Pancreas (tissue), 10 donors: ENCODE results near the gene NEURL4. TPM values are rescaled to one million over a fixed set of nuclear protein-coding genes. Genes with fewer than 3 reads are reported as not detected.

ENCODE experiments used
- ATAC-seq, 4 donors: fragments of 200-7000 bp; cut with Tn5 transposase; one replicate each; pipeline versions ENCODE4 v1.8.0 to v1.9.1; 2020; ENCODE audit warnings: mild to moderate bottlenecking in 4 of 4, moderate library complexity in 4 of 4
- DNase-seq, 6 donors: peaks; one replicate each; pipeline ENCODE4 v3.0.0-alpha.2; 2020
- FAIRE-seq: peaks from 2 replicates; lab custom pipeline; 2012; peaks lifted over from hg19 to GRCh38; lab: Jason Lieb, UNC
- H3K27ac ChIP-seq, 4 donors: fragments of 200-600 bp; sonication (generic); 1 replicate in 3 of 4; 2 replicates in 1 of 4; pipeline versions ENCODE4 v1.5.0 to v1.8.0; 2020
- H3K27me3 ChIP-seq, 4 donors: fragments of 200-600 bp; one replicate each; pipeline ENCODE4 v1.8.0; 2021
- H3K36me3 ChIP-seq, 3 donors: fragments of 200-600 bp; sonication (generic) in 1 of 3; one replicate each; pipeline versions ENCODE4 v1.5.0 to v1.8.0; 2020 to 2021
- H3K4me1 ChIP-seq, 3 donors: fragments of 200-600 bp; one replicate each; pipeline ENCODE4 v1.8.0; 2021
- H3K4me3 ChIP-seq, 4 donors: fragments of 200-600 bp; sonication (generic) in 2 of 4; one replicate each; pipeline versions ENCODE4 v1.5.0 to v1.8.0; 2020 to 2021
- H3K9me3 ChIP-seq, 4 donors: fragments of 200-600 bp; one replicate each; pipeline ENCODE4 v1.8.0; 2021
- CTCF ChIP-seq, 4 donors: fragments of 200-600 bp; sonication (generic) in 3 of 4; IDR thresholded peaks; one replicate each; pipeline versions ENCODE4 v1.5.0 to v1.8.0; 2021; ENCODE audit warnings: antibody characterized with exemption in 4 of 4
- WGBS, 2 donors: extraction: QIAGEN DNeasy Blood & Tissue Kit; methylation state at CpG; one replicate each; pipeline ENCODE4 v1.1.7; 2013; 5-methylcytosine and 5-hydroxymethylcytosine counted together
- intact Hi-C, 3 donors: fragments of 100-400 bp; cut with DNase I; formaldehyde crosslinking; loops; one replicate each; pipeline versions ENCODE4 v1.11.1 to v1.14.2; 2022
- polyA plus RNA-seq, 2 donors: library from polyadenylated mRNA; stranded (reverse); fragments of 200-250 nt; gene quantifications; one replicate each; pipeline ENCODE4 v1.2.3, GENCODE V29; 2013
- total RNA-seq, 6 donors: library from RNA; stranded (reverse); fragmentation: NEBNext Ultra II Directional in 4 of 6; extraction: Animal tissue kit (Norgen Biotek cat#: 25700) in 4 of 6; gene quantifications; one replicate each; pipeline versions ENCODE4 v1.2.1 to v1.2.4, GENCODE V29; 2021 to 2023
- donor health status: healthy with polysubstance abuse.
- donor health status: DM: no; HTN: no; CAD: no; lungs with moderate emphysema.
- donor health status: DM: no; HTN: no; CAD: no.
- donor health status: control.
- donor health status: control.
- donor health status: Bipolar disorder and iron deficiency.
- donor health status: DM: yes; HTN: yes; CAD: no.
- donor health status: DM: no; HTN: no; CAD: no.
- donor health status: DM: no; HTN: no; CAD: no.
- donor health status: DM: yes; HTN: yes; CAD: no.

NEURL4 gene
- total and polyA plus RNA-seq, 8 donors, result 12.6 to 72.1 (median 18.3) TPM

- Histone ChIP-seq H3K36me3 (no peaks in the 10 kb centered on the region), H3K9me3 (no peaks in the 10 kb centered on the region), H3K4me1 (peaks cover under 1 to 19% (median 8%) of the 10 kb centered on the region in 3 donors), H3K4me3 (no peak within 1 kb of the TSS), H3K27ac (no peak within 1 kb of the TSS), H3K27me3 (no peaks in the 10 kb centered on the region)
- no peak for TF ChIP-seq CTCF (IDR thresholded peaks at IDR 0.05)
- 54 to 55% methylated on average over 10 of the region's 10 CpGs for WGBS, 2 donors
- DNase-seq, result peak in 4 of 6 donors; percentile 26 to 81 (median 52)
- ATAC-seq, result no peak
- FAIRE-seq, result no peak
- intact Hi-C loops, result loop anchor here in 2 of 3 donors (10.0 kb wide), 3 partner anchors 80 to 230 kb away; partner anchors contain the start of genes FGF11 (in 2 of the 2), TMEM102 (in 2 of the 2), MPDU1 (in 1 of the 2) and TNFSF13 (in 1 of the 2)
These were observed 25.9 kb upstream of the NEURL4 start, which contains the start of gene TMEM95 for GRCh38 chr17:7355053-7355452. Gene TMEM95, plus strand, starts transcription at chr17:7355156. Its CDS starts 49 bp downstream, at chr17:7355205.

- Histone ChIP-seq H3K27me3 (no peaks in the 10 kb centered on the region), H3K27ac (no peak overlapping the region), H3K4me1 (peaks cover 7 to 21% (median 8%) of the 10 kb centered on the region in 3 donors), H3K36me3 (no peaks in the 10 kb centered on the region), H3K4me3 (no peak overlapping the region), H3K9me3 (no peaks in the 10 kb centered on the region)
- intact Hi-C loops, result loop anchor here in 2 of 3 donors (10.0 kb wide), 3 partner anchors 80 to 230 kb away; partner anchors contain the start of genes FGF11 (in 2 of the 2), TMEM102 (in 2 of the 2), MPDU1 (in 1 of the 2) and TNFSF13 (in 1 of the 2)
- 66 to 71% methylated on average over 9 of the region's 9 CpGs for WGBS, 2 donors
- DNase-seq (no peak), ATAC-seq (no peak), FAIRE-seq (no peak)
- no peak for TF ChIP-seq CTCF (IDR thresholded peaks at IDR 0.05)
These were observed 25.2 kb upstream of the NEURL4 start for GRCh38 chr17:7354262-7354843.

GRCh38 chr17:7352910-7353635 lies 23.9 kb upstream of the NEURL4 start:
- TF ChIP-seq CTCF (IDR thresholded peaks at IDR 0.05), result no peak
- ATAC-seq, result no peak
- Histone ChIP-seq H3K9me3 (no peaks in the 10 kb centered on the region), H3K4me1 (peaks cover 7 to 21% (median 8%) of the 10 kb centered on the region in 3 donors), H3K27me3 (no peaks in the 10 kb centered on the region), H3K27ac (no peak overlapping the region), H3K4me3 (peak overlapping the region; percentile 82 to 94 (median 88)), H3K36me3 (no peaks in the 10 kb centered on the region)
- WGBS, 2 donors, result 80 to 84% methylated on average over 37 of the region's 37 CpGs
- FAIRE-seq, result no peak
- DNase-seq, result peak in 3 of 6 donors; percentile 22 to 57 (median 40)
- intact Hi-C loops, result loop anchor here in 2 of 3 donors (10.0 kb wide), 3 partner anchors 82 to 232 kb away; partner anchors contain the start of genes FGF11 (in 2 of the 2), TMEM102 (in 2 of the 2), MPDU1 (in 1 of the 2) and TNFSF13 (in 1 of the 2)

- ATAC-seq (no peak), FAIRE-seq (no peak), DNase-seq (no peak)
- peak overlapping the region; percentile 95 to 99 (median 98) for H3K27ac ChIP-seq
- H3K27me3 ChIP-seq, result no peaks in the 10 kb centered on the region
- H3K9me3 ChIP-seq, result no peaks in the 10 kb centered on the region
- H3K4me3 ChIP-seq, result peak overlapping the region; percentile 82 to 94 (median 88)
- peaks cover 7 to 21% (median 8%) of the 10 kb centered on the region in 3 donors for H3K4me1 ChIP-seq
- intact Hi-C loops, result loop anchor here in 2 of 3 donors (10.0 kb wide), 3 partner anchors 82 to 232 kb away; partner anchors contain the start of genes FGF11 (in 2 of the 2), TMEM102 (in 2 of the 2), MPDU1 (in 1 of the 2) and TNFSF13 (in 1 of the 2)
- TF ChIP-seq CTCF (IDR thresholded peaks at IDR 0.05), result peak in 3 of 4 donors; percentile 11 to 39 (median 27)
- WGBS, 2 donors, result 17% methylated on average over 10 of the region's 10 CpGs
- H3K36me3 ChIP-seq, result no peaks in the 10 kb centered on the region
These were observed 23.4 kb upstream of the NEURL4 start for GRCh38 chr17:7352503-7352889.
